HL-60 (cell line): ENCODE data around the gene SHC2.

ENCODE experiments used
- DNase-seq, 2 experiments: peaks; one replicate each; pipeline ENCODE4 v3.0.0-alpha.2; 2010 to 2020; ENCODE audit warnings: low read depth in 1 of 2, low spot score in 1 of 2
- H3K27ac ChIP-seq: fragments of 250-450 bp; sonication (Bioruptor Pico); replicated peaks from 2 replicates; pipeline ENCODE4 v1.5.1; 2020; ENCODE audit warnings: mild to moderate bottlenecking, moderate library complexity
- H3K27me3 ChIP-seq: fragments of 250-450 bp; sonication (Bioruptor Pico); 2 replicates; pipeline ENCODE4 v1.5.1; 2021; ENCODE audit warnings: mild to moderate bottlenecking, moderate library complexity; ENCODE audit not compliant: insufficient read depth, poor library complexity, severe bottlenecking
- H3K4me3 ChIP-seq: replicated peaks from 2 replicates; pipeline ENCODE4 v1.5.1; 2011; ENCODE audit warnings: mild to moderate bottlenecking, control low read depth, low read length; ENCODE audit not compliant: insufficient read depth
- GABPA ChIP-seq: IDR thresholded peaks from 2 replicates; pipeline ENCODE4 v1.6.1; 2012; ENCODE audit warnings: low read depth
- POLR2AphosphoS5 ChIP-seq: IDR thresholded peaks from 2 replicates; pipeline ENCODE4 v1.6.1; 2012; ENCODE audit warnings: low read depth
- REST ChIP-seq: IDR thresholded peaks from 2 replicates; pipeline ENCODE4 v1.6.1; 2012; ENCODE audit warnings: low read depth; ENCODE audit not compliant: insufficient replicate concordance
- SPI1 ChIP-seq: IDR thresholded peaks from 2 replicates; pipeline ENCODE4 v1.6.1; 2012; ENCODE audit warnings: low read depth, mild to moderate bottlenecking, borderline replicate concordance
- TF ChIP-seq, protein P1 (sequence below): IDR thresholded peaks from one replicate; pipeline ENCODE4 v1.5.1; 2011; ENCODE audit warnings: low read length, control low read depth, inconsistent platforms; ENCODE audit not compliant: insufficient read depth

Gene SHC2

GRCh38 chr19:391207-391557, 69.7 kb downstream of the SHC2 start:
- no peak for TF ChIP-seq POLR2AphosphoS5
- no peak for TF ChIP-seq SPI1
- TF ChIP-seq, protein P1, sequence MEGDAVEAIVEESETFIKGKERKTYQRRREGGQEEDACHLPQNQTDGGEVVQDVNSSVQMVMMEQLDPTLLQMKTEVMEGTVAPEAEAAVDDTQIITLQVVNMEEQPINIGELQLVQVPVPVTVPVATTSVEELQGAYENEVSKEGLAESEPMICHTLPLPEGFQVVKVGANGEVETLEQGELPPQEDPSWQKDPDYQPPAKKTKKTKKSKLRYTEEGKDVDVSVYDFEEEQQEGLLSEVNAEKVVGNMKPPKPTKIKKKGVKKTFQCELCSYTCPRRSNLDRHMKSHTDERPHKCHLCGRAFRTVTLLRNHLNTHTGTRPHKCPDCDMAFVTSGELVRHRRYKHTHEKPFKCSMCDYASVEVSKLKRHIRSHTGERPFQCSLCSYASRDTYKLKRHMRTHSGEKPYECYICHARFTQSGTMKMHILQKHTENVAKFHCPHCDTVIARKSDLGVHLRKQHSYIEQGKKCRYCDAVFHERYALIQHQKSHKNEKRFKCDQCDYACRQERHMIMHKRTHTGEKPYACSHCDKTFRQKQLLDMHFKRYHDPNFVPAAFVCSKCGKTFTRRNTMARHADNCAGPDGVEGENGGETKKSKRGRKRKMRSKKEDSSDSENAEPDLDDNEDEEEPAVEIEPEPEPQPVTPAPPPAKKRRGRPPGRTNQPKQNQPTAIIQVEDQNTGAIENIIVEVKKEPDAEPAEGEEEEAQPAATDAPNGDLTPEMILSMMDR: no peak
- no peak for TF ChIP-seq GABPA
- TF ChIP-seq REST: no peak

DNA sequence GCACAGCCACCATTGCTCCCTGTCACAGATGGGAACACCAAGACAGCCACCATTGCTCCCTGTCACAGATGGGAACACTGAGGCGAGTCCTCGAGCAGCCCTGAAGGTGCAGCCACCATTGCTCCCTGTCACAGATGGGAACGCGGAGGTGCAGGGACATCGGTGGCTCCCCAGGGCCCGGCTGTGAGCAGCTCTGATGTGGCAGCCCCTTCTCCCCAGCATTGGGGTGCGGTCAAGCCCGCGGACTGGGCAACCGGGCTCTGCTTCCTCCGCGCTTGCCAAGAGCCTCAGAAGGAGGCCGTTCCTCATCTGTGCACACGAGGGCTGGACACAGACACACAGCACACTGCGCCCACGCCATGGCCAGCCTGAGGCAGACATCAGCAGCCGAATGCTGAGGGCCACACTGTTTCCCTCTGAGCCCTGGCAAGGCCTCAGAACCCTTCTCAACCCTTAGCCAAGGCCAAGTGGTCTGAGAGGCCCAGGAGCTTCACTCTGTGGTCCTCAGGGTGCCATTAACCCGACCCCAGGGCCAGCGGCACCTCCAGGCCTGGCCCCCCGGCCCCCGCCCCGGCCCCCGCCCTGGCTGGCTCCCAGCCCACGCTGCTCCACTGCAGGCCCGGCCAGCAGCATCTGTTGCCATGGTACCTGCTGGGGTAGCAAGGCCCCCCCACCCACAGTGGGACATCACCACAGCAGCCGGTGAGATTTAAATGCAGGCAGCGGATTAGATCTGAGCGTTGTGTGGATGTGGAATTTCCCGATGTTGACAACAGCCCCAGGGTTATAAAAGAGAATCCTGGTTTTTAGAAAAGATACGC, 70.2 kb downstream of the SHC2 start:
- H3K27ac ChIP-seq: no peak overlapping the region
- TF ChIP-seq, protein P1: no peak
- TF ChIP-seq REST: no peak
- TF ChIP-seq GABPA: no peak
- TF ChIP-seq POLR2AphosphoS5: no peak
- no peak for TF ChIP-seq SPI1
- no peak for DNase-seq
- H3K27me3 ChIP-seq: no peaks in the 10 kb centered on the region
- no peak overlapping the region for H3K4me3 ChIP-seq

More at GRCh38 chr19:391207-391557, 69.7 kb downstream of the SHC2 start:
- H3K27ac ChIP-seq: no peak overlapping the region
- no peak overlapping the region for H3K4me3 ChIP-seq
- DNase-seq: no peak
- no peaks in the 10 kb centered on the region for H3K27me3 ChIP-seq

DNA sequence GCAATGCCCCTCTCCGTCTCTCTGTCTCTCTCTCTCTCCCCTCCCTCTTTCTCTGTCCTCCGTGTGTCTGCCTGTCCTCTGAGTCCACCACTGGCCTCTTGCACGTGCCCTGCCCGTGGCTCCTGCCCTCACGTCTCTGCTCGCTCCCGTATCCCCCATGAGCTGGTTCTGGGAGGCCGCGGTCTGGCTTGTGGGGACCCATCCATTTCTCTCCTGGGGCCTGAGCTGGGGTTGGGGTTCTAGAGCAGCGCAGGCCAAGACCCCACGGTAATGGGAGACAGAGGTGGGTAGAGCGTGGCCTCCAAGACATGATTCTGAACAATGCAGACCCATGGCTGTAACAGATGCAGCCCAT, 70.9 kb downstream of the SHC2 start:
- no peak overlapping the region for H3K27ac ChIP-seq
- H3K27me3 ChIP-seq: no peaks in the 10 kb centered on the region
- TF ChIP-seq, protein P1: no peak
- TF ChIP-seq GABPA: no peak
- no peak for TF ChIP-seq REST
- TF ChIP-seq POLR2AphosphoS5: no peak
- TF ChIP-seq SPI1: no peak
- no peak overlapping the region for H3K4me3 ChIP-seq
- no peak for DNase-seq
